Mesendoderm (in vitro differentiated cells): Measurements from ENCODE around the gene RRAGA. TPM values are rescaled to one million over a fixed set of nuclear protein-coding genes. Genes with fewer than 3 reads are reported as not detected.

Experiments
- DNase-seq: peaks from one replicate; pipeline ENCODE4 v3.0.0; 2013
- H2AK5ac ChIP-seq: 2 replicates; pipeline ENCODE4 v1.6.1; 2013; ENCODE audit warnings: low read length, inconsistent platforms
- H2BK120ac ChIP-seq: 2 replicates; pipeline ENCODE4 v1.6.1; 2013; ENCODE audit warnings: low read depth, mild to moderate bottlenecking, low read length, moderate library complexity, mixed read lengths
- H2BK15ac ChIP-seq: replicated peaks from 2 replicates; pipeline ENCODE4 v1.6.1; 2013; ENCODE audit warnings: low read depth, mild to moderate bottlenecking, moderate library complexity
- H2BK5ac ChIP-seq: 2 replicates; pipeline ENCODE4 v1.6.1; 2013; ENCODE audit warnings: low read length, inconsistent platforms
- H3K18ac ChIP-seq: 2 replicates; pipeline ENCODE4 v1.6.1; 2013; ENCODE audit warnings: mild to moderate bottlenecking, low read length, mixed read lengths
- H3K23ac ChIP-seq: one replicate; pipeline ENCODE4 v1.6.1; 2013; ENCODE audit warnings: low read length
- H3K27ac ChIP-seq: 2 replicates; pipeline ENCODE4 v1.5.1; 2013; ENCODE audit warnings: low read depth, mild to moderate bottlenecking, inconsistent platforms, low read length, moderate library complexity
- H3K27me3 ChIP-seq: 2 replicates; pipeline ENCODE4 v1.6.1; 2013; ENCODE audit warnings: low read length, control low read depth, mild to moderate bottlenecking, inconsistent platforms; ENCODE audit not compliant: insufficient read depth, poor library complexity
- H3K36me3 ChIP-seq: 2 replicates; pipeline ENCODE4 v1.6.1; 2013; ENCODE audit warnings: low read length, inconsistent platforms; ENCODE audit not compliant: control insufficient read depth, insufficient read depth
- H3K4ac ChIP-seq: one replicate; pipeline ENCODE4 v1.6.1; 2013; ENCODE audit warnings: low read depth, mild to moderate bottlenecking, low read length, moderate library complexity
- H3K4me1 ChIP-seq: 2 replicates; pipeline ENCODE4 v1.6.1; 2013; ENCODE audit warnings: low read depth, low read length, inconsistent platforms; ENCODE audit not compliant: control insufficient read depth
- H3K4me2 ChIP-seq: 2 replicates; pipeline ENCODE4 v1.6.1; 2013; ENCODE audit warnings: low read length
- H3K4me3 ChIP-seq: 2 replicates; pipeline ENCODE4 v1.5.1; 2013; ENCODE audit warnings: mild to moderate bottlenecking, low read length
- H3K56ac ChIP-seq: one replicate; pipeline ENCODE4 v1.6.1; 2013; ENCODE audit warnings: low read length
- H3K79me1 ChIP-seq: 2 replicates; pipeline ENCODE4 v1.6.1; 2013; ENCODE audit warnings: low read length, inconsistent platforms
- H3K79me2 ChIP-seq: 2 replicates; pipeline ENCODE4 v1.6.1; 2013; ENCODE audit warnings: mild to moderate bottlenecking, low read length; ENCODE audit not compliant: control insufficient read depth, insufficient read depth
- H3K9ac ChIP-seq: 2 replicates; pipeline ENCODE4 v1.6.1; 2013; ENCODE audit warnings: low read length, inconsistent platforms
- H4K5ac ChIP-seq: one replicate; pipeline ENCODE4 v1.6.1; 2013; ENCODE audit warnings: low read length
- H4K8ac ChIP-seq: one replicate; pipeline ENCODE4 v1.6.1; 2013; ENCODE audit warnings: low read depth, mild to moderate bottlenecking, control low read depth, low read length, moderate library complexity
- WGBS: extraction: QIAGEN DNeasy Blood & Tissue Kit; methylation state at CpG from one replicate; pipeline ENCODE4 v1.1.7; 2013; ENCODE audit warnings: low lambda C conversion rate, missing lambda C conversion rate; ENCODE audit not compliant: insufficient coverage; ENCODE audit errors: extremely low coverage; 5-methylcytosine and 5-hydroxymethylcytosine counted together
- polyA plus RNA-seq, 2 experiments: library from polyadenylated mRNA; stranded (reverse); fragments of 200-250 nt; gene quantifications; one replicate each; pipeline ENCODE4 v1.2.3, GENCODE V29; 2013

Gene RRAGA
- 41.0 TPM for polyA plus RNA-seq (2013, experiment 1 of 2)
- 41.9 TPM for polyA plus RNA-seq (2013, experiment 2 of 2)

- Histone ChIP-seq H4K8ac (no peak within 1 kb of the TSS), H3K9ac (peak within 1 kb of the TSS; percentile 98), H2BK15ac (no peak within 1 kb of the TSS), H3K4me3 (peak within 1 kb of the TSS; percentile 83), H2BK5ac (peak within 1 kb of the TSS; percentile 90), H3K27me3 (no peaks in the 10 kb centered on the region), H4K5ac (no peak within 1 kb of the TSS), H3K4me1 (peaks cover 2% of the 10 kb centered on the region), H3K79me2 (peaks cover 15% of the 10 kb centered on the region), H3K79me1 (peaks cover 10% of the 10 kb centered on the region), H3K27ac (peak within 1 kb of the TSS; percentile 91), H3K56ac (peak within 1 kb of the TSS; percentile 99), H3K23ac (peak within 1 kb of the TSS; percentile 85), H2AK5ac (no peak within 1 kb of the TSS), H3K4me2 (peak within 1 kb of the TSS; percentile 97), H3K18ac (peak within 1 kb of the TSS; percentile 72), H2BK120ac (no peak within 1 kb of the TSS), H3K36me3 (no peaks in the 10 kb centered on the region), H3K4ac (peak within 1 kb of the TSS; percentile 63)
- no CpG with 5 or more reads among the region's 82 CpGs for WGBS
- DNase-seq, result peak; percentile 99
Measured at GRCh38 chr9:19048966-19049916, at the start of gene RRAGA. Gene RRAGA, plus strand, starts transcription at chr9:19049427. Its CDS starts 233 bp downstream, at chr9:19049660.

GRCh38 chr9:19000133-19000532 is 49.1 kb upstream of the RRAGA start:
- Histone ChIP-seq H2BK120ac (no peak overlapping the region), H3K79me1 (no peaks in the 10 kb centered on the region), H3K4me3 (no peak overlapping the region), H3K27me3 (no peaks in the 10 kb centered on the region), H4K8ac (no peak overlapping the region), H3K56ac (no peak overlapping the region), H3K36me3 (no peaks in the 10 kb centered on the region), H3K18ac (no peak overlapping the region), H3K4ac (no peak overlapping the region), H2BK5ac (no peak overlapping the region), H3K27ac (no peak overlapping the region), H2AK5ac (no peak overlapping the region), H3K79me2 (no peaks in the 10 kb centered on the region), H3K23ac (no peak overlapping the region), H3K9ac (no peak overlapping the region), H3K4me2 (no peak overlapping the region), H3K4me1 (no peaks in the 10 kb centered on the region), H4K5ac (no peak overlapping the region), H2BK15ac (no peak overlapping the region)
- no CpG with 5 or more reads among the region's 16 CpGs for WGBS
- no peak for DNase-seq

GRCh38 chr9:19009391-19009965 is 39.7 kb upstream of the RRAGA start:
- Histone ChIP-seq H4K8ac (no peak overlapping the region), H3K56ac (no peak overlapping the region), H3K27ac (no peak overlapping the region), H3K9ac (no peak overlapping the region), H3K36me3 (no peaks in the 10 kb centered on the region), H4K5ac (no peak overlapping the region), H3K79me1 (no peaks in the 10 kb centered on the region), H3K4me1 (no peaks in the 10 kb centered on the region), H2BK120ac (no peak overlapping the region), H3K4me3 (no peak overlapping the region), H2BK15ac (no peak overlapping the region), H3K4ac (no peak overlapping the region), H3K79me2 (no peaks in the 10 kb centered on the region), H3K4me2 (no peak overlapping the region), H3K18ac (no peak overlapping the region), H3K27me3 (no peaks in the 10 kb centered on the region), H2AK5ac (no peak overlapping the region), H2BK5ac (no peak overlapping the region), H3K23ac (no peak overlapping the region)
- no CpG with 5 or more reads among the region's 5 CpGs for WGBS
- no peak for DNase-seq

GRCh38 chr9:19018201-19018600 is 31.0 kb upstream of the RRAGA start:
- Histone ChIP-seq H2AK5ac (no peak overlapping the region), H3K27me3 (no peaks in the 10 kb centered on the region), H3K56ac (no peak overlapping the region), H3K4me1 (no peaks in the 10 kb centered on the region), H3K18ac (no peak overlapping the region), H2BK5ac (no peak overlapping the region), H4K8ac (no peak overlapping the region), H3K9ac (no peak overlapping the region), H3K4me3 (no peak overlapping the region), H2BK15ac (no peak overlapping the region), H3K79me1 (no peaks in the 10 kb centered on the region), H3K23ac (no peak overlapping the region), H2BK120ac (no peak overlapping the region), H3K4ac (no peak overlapping the region), H3K27ac (no peak overlapping the region), H3K36me3 (no peaks in the 10 kb centered on the region), H3K79me2 (no peaks in the 10 kb centered on the region), H3K4me2 (no peak overlapping the region), H4K5ac (no peak overlapping the region)
- no peak for DNase-seq
- no CpG with 5 or more reads among the region's 4 CpGs for WGBS

GRCh38 chr9:19020886-19021455 is 28.3 kb upstream of the RRAGA start:
- H2AK5ac ChIP-seq, result no peak overlapping the region
- H2BK15ac ChIP-seq, result no peak overlapping the region
- H3K27ac ChIP-seq, result no peak overlapping the region
- no peak overlapping the region for H3K4me3 ChIP-seq
- H4K5ac ChIP-seq, result no peak overlapping the region
- H3K79me2 ChIP-seq, result no peaks in the 10 kb centered on the region
- no peak overlapping the region for H3K23ac ChIP-seq
- H3K4me2 ChIP-seq, result no peak overlapping the region
- no peak overlapping the region for H2BK120ac ChIP-seq
- no peak overlapping the region for H2BK5ac ChIP-seq
- WGBS, result no CpG with 5 or more reads among the region's 3 CpGs
- no peak overlapping the region for H3K9ac ChIP-seq
- H3K27me3 ChIP-seq, result no peaks in the 10 kb centered on the region
- no peak overlapping the region for H3K4ac ChIP-seq
- no peaks in the 10 kb centered on the region for H3K4me1 ChIP-seq
- no peak overlapping the region for H3K18ac ChIP-seq
- H3K36me3 ChIP-seq, result no peaks in the 10 kb centered on the region
- no peak overlapping the region for H4K8ac ChIP-seq
- DNase-seq, result no peak
- no peak overlapping the region for H3K56ac ChIP-seq
- H3K79me1 ChIP-seq, result no peaks in the 10 kb centered on the region
